HL-60 (cell line): ENCODE results near the gene GMDS.

Experiments used
- CTCF ChIP-seq: IDR thresholded peaks from one replicate; pipeline ENCODE4 v1.5.1; 2011; ENCODE audit warnings: low read length, control low read depth, inconsistent platforms; ENCODE audit not compliant: insufficient read depth
- GABPA ChIP-seq: IDR thresholded peaks from 2 replicates; pipeline ENCODE4 v1.6.1; 2012; ENCODE audit warnings: low read depth
- POLR2AphosphoS5 ChIP-seq: IDR thresholded peaks from 2 replicates; pipeline ENCODE4 v1.6.1; 2012; ENCODE audit warnings: low read depth

- no peak for TF ChIP-seq CTCF
- no peak for TF ChIP-seq POLR2AphosphoS5
- TF ChIP-seq GABPA = no peak
Measured at GRCh38 chr6:1639430-1639829, 606.0 kb downstream of the GMDS start.
